Osteoblast (primary cell): ENCODE data around the gene AMPD3. TPM values are rescaled to one million over a fixed set of nuclear protein-coding genes. Genes with fewer than 3 reads are reported as not detected.
A peak's percentile ranks its signal among the peaks of the same experiment; 100 is the strongest.

ENCODE experiments used
- DNase-seq: peaks from one replicate; pipeline ENCODE4 v3.0.0; 2011; ENCODE audit warnings: low spot score, mixed read lengths; ENCODE audit not compliant: insufficient read length; ENCODE audit errors: missing footprints
- H2AFZ ChIP-seq: 2 replicates; pipeline ENCODE4 v1.6.0; 2011; ENCODE audit warnings: mild to moderate bottlenecking, low read length
- H3K27ac ChIP-seq: 2 replicates; pipeline ENCODE4 v1.5.1; 2011; ENCODE audit warnings: mild to moderate bottlenecking, low read depth, low read length, moderate library complexity
- H3K27me3 ChIP-seq: 2 replicates; pipeline ENCODE4 v1.6.0; 2012; ENCODE audit warnings: mild to moderate bottlenecking, control low read depth, inconsistent platforms, low read length, moderate library complexity; ENCODE audit not compliant: insufficient read depth
- H3K36me3 ChIP-seq: 2 replicates; pipeline ENCODE4 v1.5.1; 2011; ENCODE audit warnings: mild to moderate bottlenecking, low read length, control low read depth, moderate library complexity; ENCODE audit not compliant: insufficient read depth
- H3K4me1 ChIP-seq: 2 replicates; pipeline ENCODE4 v1.5.1; 2011; ENCODE audit warnings: mild to moderate bottlenecking, low read length, control low read depth, moderate library complexity; ENCODE audit not compliant: insufficient read depth
- H3K4me2 ChIP-seq: 2 replicates; pipeline ENCODE4 v1.6.0; 2011; ENCODE audit warnings: mild to moderate bottlenecking, low read length; ENCODE audit not compliant: insufficient read depth
- H3K4me3 ChIP-seq: fragments of 200-600 bp; sonication (generic); 3 replicates; pipeline ENCODE4 v1.5.1; 2012; ENCODE audit warnings: mild to moderate bottlenecking, low read length, inconsistent platforms; ENCODE audit not compliant: insufficient read depth
- H3K79me2 ChIP-seq: 2 replicates; pipeline ENCODE4 v1.6.0; 2012; ENCODE audit warnings: mild to moderate bottlenecking, low read length, control low read depth, inconsistent platforms; ENCODE audit not compliant: insufficient read depth
- H3K9me3 ChIP-seq: 2 replicates; pipeline ENCODE4 v1.5.1; 2011; ENCODE audit warnings: low read depth, low read length, control low read depth
- H4K20me1 ChIP-seq: 2 replicates; pipeline ENCODE4 v1.6.0; 2012; ENCODE audit warnings: mild to moderate bottlenecking, low read length, control low read depth; ENCODE audit not compliant: insufficient read depth
- total RNA-seq: library from RNA; depleted of rRNA; stranded (reverse); fragments of >200 nt; gene quantifications from 2 replicates; pipeline ENCODE4 v1.2.3, GENCODE V29; 2012
- TF ChIP-seq, protein P1 (sequence below): IDR thresholded peaks from 2 replicates; pipeline ENCODE4 v1.5.1; 2011; ENCODE audit warnings: mild to moderate bottlenecking, low read depth, low read length, moderate library complexity; ENCODE audit errors: extremely low read depth

Gene AMPD3
- total RNA-seq, 1 donor = 3.6 TPM

- H3K9me3 ChIP-seq = no peaks in the 10 kb centered on the region
- no peak overlapping the region for H3K4me2 ChIP-seq
- H3K79me2 ChIP-seq = no peaks in the 10 kb centered on the region
- H2AFZ ChIP-seq = no peak overlapping the region
- H3K27me3 ChIP-seq = no peaks in the 10 kb centered on the region
- H3K27ac ChIP-seq = no peak overlapping the region
- H3K4me3 ChIP-seq = no peak overlapping the region
- H3K4me1 ChIP-seq = peaks cover 11% of the 10 kb centered on the region
- DNase-seq = no peak
- TF ChIP-seq, protein P1, sequence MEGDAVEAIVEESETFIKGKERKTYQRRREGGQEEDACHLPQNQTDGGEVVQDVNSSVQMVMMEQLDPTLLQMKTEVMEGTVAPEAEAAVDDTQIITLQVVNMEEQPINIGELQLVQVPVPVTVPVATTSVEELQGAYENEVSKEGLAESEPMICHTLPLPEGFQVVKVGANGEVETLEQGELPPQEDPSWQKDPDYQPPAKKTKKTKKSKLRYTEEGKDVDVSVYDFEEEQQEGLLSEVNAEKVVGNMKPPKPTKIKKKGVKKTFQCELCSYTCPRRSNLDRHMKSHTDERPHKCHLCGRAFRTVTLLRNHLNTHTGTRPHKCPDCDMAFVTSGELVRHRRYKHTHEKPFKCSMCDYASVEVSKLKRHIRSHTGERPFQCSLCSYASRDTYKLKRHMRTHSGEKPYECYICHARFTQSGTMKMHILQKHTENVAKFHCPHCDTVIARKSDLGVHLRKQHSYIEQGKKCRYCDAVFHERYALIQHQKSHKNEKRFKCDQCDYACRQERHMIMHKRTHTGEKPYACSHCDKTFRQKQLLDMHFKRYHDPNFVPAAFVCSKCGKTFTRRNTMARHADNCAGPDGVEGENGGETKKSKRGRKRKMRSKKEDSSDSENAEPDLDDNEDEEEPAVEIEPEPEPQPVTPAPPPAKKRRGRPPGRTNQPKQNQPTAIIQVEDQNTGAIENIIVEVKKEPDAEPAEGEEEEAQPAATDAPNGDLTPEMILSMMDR = no peak
- no peaks in the 10 kb centered on the region for H4K20me1 ChIP-seq
- peaks cover 11% of the 10 kb centered on the region for H3K36me3 ChIP-seq
Observed at GRCh38 chr11:10511181-10511621, 56.1 kb downstream of the AMPD3 start.

DNA sequence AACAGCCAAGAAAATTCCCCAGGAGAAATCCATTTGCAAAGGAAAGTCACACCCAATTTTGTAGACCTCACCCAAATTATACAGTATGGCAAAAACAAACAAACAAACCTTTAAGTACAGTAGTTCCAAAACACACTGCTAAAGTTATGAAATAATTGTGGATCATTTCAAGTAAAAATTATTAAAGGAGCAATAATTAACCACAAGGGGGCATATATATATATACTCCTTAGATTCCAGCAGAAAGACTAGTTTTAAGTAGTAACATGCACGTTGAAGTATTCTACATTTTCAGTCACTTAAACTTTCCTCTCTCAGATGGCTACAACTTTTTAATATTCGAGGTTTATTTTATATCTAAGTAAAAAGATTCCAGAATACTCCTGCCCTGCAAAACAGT, 59.1 kb downstream of the AMPD3 start:
- Histone ChIP-seq H3K4me1 (peaks cover 11% of the 10 kb centered on the region), H3K79me2 (no peaks in the 10 kb centered on the region), H3K4me3 (no peak overlapping the region), H3K27me3 (no peaks in the 10 kb centered on the region), H3K27ac (peak overlapping the region; percentile 11), H3K9me3 (no peaks in the 10 kb centered on the region), H3K4me2 (no peak overlapping the region), H2AFZ (no peak overlapping the region), H4K20me1 (no peaks in the 10 kb centered on the region), H3K36me3 (peaks cover 17% of the 10 kb centered on the region)
- DNase-seq = no peak
- TF ChIP-seq, protein P1 = peak; percentile 36

DNA sequence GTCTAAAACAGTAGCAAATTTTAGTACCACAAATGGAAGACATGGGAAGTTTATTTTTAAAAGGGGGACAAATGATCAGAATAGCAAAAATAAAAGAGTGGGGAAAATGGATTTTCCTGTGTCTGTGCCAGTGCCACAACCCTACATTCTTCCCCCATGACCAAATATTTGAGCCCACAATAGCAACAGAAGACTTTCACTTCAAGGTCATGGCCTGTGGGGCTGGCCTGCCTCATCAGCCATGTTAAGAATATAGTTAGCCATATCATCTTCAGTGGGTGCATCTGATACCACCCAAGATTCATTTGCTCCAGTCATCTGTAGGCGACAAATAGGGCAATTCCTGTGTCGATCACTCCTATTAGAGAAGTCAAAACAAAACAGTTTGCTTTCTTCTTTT, 59.6 kb downstream of the AMPD3 start:
- peaks cover 11% of the 10 kb centered on the region for H3K4me1 ChIP-seq
- no peaks in the 10 kb centered on the region for H4K20me1 ChIP-seq
- no peaks in the 10 kb centered on the region for H3K79me2 ChIP-seq
- H2AFZ ChIP-seq = no peak overlapping the region
- DNase-seq = no peak
- TF ChIP-seq, protein P1 = no peak
- H3K4me3 ChIP-seq = no peak overlapping the region
- peak overlapping the region; percentile 5 for H3K4me2 ChIP-seq
- H3K9me3 ChIP-seq = no peaks in the 10 kb centered on the region
- peak overlapping the region; percentile 11 for H3K27ac ChIP-seq
- H3K27me3 ChIP-seq = no peaks in the 10 kb centered on the region
- H3K36me3 ChIP-seq = peaks cover 22% of the 10 kb centered on the region

DNA sequence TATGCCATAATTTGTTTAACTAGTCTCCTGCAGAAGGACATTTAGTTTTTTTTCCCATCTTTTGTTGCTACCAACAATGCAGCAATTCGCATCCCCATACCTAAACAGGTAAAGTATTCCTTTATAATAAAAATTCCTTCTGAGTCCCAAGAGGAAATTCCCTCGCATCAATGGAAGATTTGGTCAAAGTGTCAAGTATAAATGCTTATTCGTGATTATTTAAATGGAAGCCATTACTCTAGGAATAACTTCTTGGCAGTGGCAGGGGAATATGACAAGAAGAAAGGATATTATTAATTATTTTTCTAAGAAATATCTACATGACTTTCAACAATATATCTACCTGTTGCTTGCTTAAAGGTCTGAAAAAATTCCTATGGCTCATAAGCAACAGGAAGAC, 60.4 kb downstream of the AMPD3 start:
- Histone ChIP-seq H3K4me3 (no peak overlapping the region), H3K79me2 (no peaks in the 10 kb centered on the region), H2AFZ (no peak overlapping the region), H3K36me3 (peaks cover 29% of the 10 kb centered on the region), H3K4me2 (no peak overlapping the region), H3K27me3 (no peaks in the 10 kb centered on the region), H3K9me3 (no peaks in the 10 kb centered on the region), H3K27ac (no peak overlapping the region), H4K20me1 (no peaks in the 10 kb centered on the region), H3K4me1 (peaks cover 11% of the 10 kb centered on the region)
- DNase-seq = no peak
- TF ChIP-seq, protein P1 = no peak
